ENCODE results near the gene BCL11B. TPM values are rescaled to one million over a fixed set of nuclear protein-coding genes. Genes with fewer than 3 reads are reported as not detected.
A peak's percentile ranks its signal among the peaks of the same experiment; 100 is the strongest.

BCL11B gene
- total RNA-seq, 6 experiments from 2014 or later, result 0.06 to 0.14 (median 0.10) TPM; not detected in 2

DNA sequence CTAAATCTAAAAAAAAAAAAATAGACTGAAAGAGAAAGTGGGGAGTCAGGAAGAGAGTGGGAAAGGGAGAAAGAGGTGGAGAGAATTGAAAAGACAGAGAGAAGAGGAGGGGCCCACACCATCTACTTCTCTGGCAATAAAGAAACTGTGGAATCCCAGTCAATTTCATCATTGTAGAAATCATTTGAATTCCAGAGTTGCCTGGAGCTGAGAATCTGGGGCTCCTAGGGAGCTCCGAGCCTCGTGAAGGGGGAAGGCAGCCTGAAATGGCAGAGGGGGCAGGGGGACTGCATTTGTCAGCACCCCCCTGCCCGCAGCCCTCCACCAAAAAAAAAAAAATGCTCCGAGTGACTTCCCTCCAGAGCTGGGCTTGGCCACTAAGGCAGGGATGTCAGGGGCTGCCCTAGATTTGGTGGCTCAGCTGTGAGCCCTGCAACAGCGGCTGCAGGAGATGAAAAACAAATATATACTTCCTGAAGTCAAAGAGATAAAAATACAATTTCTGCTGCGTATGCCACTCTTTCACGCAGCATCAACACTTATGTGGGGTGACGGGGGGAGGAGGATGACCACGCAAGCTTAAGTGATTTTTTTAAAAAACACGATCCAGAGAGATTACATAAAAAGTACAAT lies 80.5 kb downstream of the BCL11B start:
- peaks cover 13% of the 10 kb centered on the region for H3K4me1 Mint-ChIP-seq (ENCODE audit: low read depth)
- no peaks in the 10 kb centered on the region for H3K9me3 Mint-ChIP-seq
- TF ChIP-seq, protein P1, sequence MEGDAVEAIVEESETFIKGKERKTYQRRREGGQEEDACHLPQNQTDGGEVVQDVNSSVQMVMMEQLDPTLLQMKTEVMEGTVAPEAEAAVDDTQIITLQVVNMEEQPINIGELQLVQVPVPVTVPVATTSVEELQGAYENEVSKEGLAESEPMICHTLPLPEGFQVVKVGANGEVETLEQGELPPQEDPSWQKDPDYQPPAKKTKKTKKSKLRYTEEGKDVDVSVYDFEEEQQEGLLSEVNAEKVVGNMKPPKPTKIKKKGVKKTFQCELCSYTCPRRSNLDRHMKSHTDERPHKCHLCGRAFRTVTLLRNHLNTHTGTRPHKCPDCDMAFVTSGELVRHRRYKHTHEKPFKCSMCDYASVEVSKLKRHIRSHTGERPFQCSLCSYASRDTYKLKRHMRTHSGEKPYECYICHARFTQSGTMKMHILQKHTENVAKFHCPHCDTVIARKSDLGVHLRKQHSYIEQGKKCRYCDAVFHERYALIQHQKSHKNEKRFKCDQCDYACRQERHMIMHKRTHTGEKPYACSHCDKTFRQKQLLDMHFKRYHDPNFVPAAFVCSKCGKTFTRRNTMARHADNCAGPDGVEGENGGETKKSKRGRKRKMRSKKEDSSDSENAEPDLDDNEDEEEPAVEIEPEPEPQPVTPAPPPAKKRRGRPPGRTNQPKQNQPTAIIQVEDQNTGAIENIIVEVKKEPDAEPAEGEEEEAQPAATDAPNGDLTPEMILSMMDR (IDR thresholded peaks at IDR 0.05), result no peak
- H3K27ac Mint-ChIP-seq, result no peak overlapping the region
- H3K4me3 Mint-ChIP-seq, result peak overlapping the region; percentile 81
- no peak for DNase-seq
- H3K27me3 Mint-ChIP-seq (ENCODE audit: insufficient read depth), result peaks cover 18% of the 10 kb centered on the region
- no peaks in the 10 kb centered on the region for H3K36me3 Mint-ChIP-seq (ENCODE audit: low read depth)

DNA sequence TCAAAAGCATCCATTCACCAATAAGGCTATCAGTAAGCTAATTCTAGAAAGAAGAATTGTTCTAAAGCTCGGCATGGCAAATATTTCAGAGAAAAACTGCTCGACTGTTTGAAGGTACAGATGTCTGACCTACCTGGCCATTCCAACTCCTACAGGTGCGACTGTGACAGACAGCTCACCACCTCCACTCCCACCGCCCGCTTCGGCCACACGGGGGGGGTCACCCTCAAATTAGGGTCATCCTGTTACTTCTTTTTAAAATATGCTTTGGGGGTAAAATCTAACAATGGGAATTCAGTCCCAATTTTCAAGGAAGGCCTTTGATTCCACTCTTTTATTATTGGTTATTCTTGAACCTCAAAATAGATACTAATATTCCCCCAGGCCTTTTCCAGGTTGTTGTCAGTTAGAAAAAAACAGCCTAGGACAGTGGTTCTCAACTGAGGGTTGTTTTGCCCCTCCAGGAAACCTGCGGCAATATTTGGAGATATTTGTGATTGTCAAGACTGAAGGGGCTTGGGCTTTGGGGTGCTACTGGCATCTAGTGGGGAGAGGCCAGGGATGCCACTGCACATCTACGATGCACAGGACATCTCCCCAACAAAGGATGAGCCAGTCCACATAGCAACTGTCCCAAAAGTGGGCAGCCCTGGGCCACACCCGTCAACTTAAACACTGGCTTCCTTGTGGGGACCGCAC lies 81.2 kb downstream of the BCL11B start:
- TF ChIP-seq, protein P1 (IDR thresholded peaks at IDR 0.05), result no peak
- H3K36me3 Mint-ChIP-seq (ENCODE audit: low read depth), result no peaks in the 10 kb centered on the region
- H3K27me3 Mint-ChIP-seq (ENCODE audit: insufficient read depth), result peaks cover 18% of the 10 kb centered on the region
- H3K4me1 Mint-ChIP-seq (ENCODE audit: low read depth), result peaks cover 13% of the 10 kb centered on the region
- no peak for DNase-seq
- H3K4me3 Mint-ChIP-seq, result peak overlapping the region; percentile 25; the same call in 1 of the 2 replicates
- H3K27ac Mint-ChIP-seq, result no peak overlapping the region
- H3K9me3 Mint-ChIP-seq, result peaks cover 2% of the 10 kb centered on the region; the same call in 1 of the 2 replicates

DNA sequence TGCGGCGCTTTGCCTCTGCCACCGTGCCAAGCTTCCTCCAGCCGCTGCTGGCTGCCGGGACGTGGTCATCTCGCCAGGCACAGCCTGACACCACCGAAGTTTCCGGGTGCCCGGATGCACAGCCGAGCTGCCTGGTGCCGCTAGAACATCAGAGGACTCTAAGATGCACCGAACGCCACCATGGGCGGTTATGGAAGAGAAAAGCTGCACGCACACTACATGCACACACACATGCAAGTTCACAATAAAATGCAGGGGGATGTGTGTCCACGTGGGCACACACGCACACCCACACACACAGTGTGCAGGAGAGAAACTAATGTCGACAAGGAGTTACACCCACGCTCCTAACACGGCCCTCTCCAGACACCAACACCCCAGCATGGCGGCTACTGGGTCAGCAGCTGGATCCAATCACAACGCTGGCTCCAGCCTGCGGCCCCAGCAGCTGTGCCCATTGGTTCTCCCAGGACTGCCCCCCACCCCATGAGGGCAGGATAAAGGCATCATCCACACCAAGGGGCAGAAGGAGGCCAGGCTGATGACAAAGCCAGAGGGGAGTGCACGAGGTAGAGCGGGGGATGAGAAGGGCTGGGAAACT lies 82.7 kb downstream of the BCL11B start:
- Mint-ChIP-seq H3K36me3 (ENCODE audit: low read depth) (no peaks in the 10 kb centered on the region; the same call in 1 of the 2 replicates), H3K4me3 (peak overlapping the region; percentile 42), H3K27ac (no peak overlapping the region), H3K4me1 (ENCODE audit: low read depth) (peaks cover 13% of the 10 kb centered on the region), H3K9me3 (peaks cover 4% of the 10 kb centered on the region; the same call in 1 of the 2 replicates), H3K27me3 (ENCODE audit: insufficient read depth) (peaks cover 12% of the 10 kb centered on the region)
- TF ChIP-seq, protein P1 (IDR thresholded peaks at IDR 0.05), result no peak
- no peak for DNase-seq

DNA sequence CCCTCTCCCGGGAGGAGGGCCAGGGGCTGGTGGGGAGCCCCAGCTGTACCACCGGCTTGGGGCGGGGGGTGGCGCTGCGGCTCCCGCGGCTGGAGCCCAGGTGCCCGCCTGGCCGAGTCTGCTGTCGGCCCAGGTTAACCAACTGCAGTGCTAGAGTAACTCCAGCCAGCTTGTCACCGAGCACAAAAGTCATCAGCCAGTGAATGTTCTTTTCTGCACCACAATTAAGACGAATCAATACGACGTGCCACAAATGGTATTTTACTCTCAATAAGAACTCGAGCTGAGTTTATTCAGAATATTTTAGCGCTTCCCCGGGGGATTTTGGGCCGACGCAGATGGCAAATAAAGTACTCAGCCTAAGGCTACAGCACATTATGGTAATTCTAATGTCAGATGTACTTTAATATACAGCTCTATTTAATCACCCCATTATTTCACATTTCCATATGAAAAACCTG lies 83.2 kb downstream of the BCL11B start:
- Mint-ChIP-seq H3K9me3 (peaks cover 10% of the 10 kb centered on the region; the same call in 1 of the 2 replicates), H3K36me3 (ENCODE audit: low read depth) (no peaks in the 10 kb centered on the region; the same call in 1 of the 2 replicates), H3K4me3 (peak overlapping the region; percentile 42), H3K4me1 (ENCODE audit: low read depth) (peaks cover 13% of the 10 kb centered on the region), H3K27me3 (ENCODE audit: insufficient read depth) (peaks cover 10% of the 10 kb centered on the region), H3K27ac (no peak overlapping the region)
- no peak for DNase-seq
- TF ChIP-seq, protein P1 (IDR thresholded peaks at IDR 0.05), result 0 out of 2 replicates have a peak, but pooled peaks have one; percentile 21

DNA sequence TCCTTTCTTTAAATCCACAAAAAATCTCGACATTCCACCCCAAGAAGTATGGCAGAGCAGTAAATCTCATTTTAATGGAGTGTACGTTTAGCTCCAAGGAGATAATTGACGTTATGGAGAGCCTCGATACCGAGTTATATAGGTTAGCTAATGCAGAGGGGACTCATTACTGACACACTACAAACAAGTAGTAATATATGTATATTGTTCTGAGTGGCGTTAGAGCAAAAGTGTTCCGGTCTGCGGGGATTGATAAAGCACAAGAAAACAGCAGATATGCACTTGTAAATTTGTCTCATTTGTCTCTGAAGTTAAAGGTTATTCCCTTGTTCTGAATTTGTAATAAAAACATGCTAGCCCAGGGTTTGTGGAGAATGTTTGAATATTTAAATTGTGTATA lies 84.1 kb downstream of the BCL11B start:
- Mint-ChIP-seq H3K4me1 (ENCODE audit: low read depth) (peaks cover 13% of the 10 kb centered on the region), H3K27ac (no peak overlapping the region), H3K4me3 (no peak overlapping the region), H3K36me3 (ENCODE audit: low read depth) (no peaks in the 10 kb centered on the region; the same call in 1 of the 2 replicates), H3K9me3 (peaks cover 18% of the 10 kb centered on the region; the same call in 1 of the 2 replicates), H3K27me3 (ENCODE audit: insufficient read depth) (peaks cover 4% of the 10 kb centered on the region)
- TF ChIP-seq, protein P1 (IDR thresholded peaks at IDR 0.05), result no peak
- no peak for DNase-seq

Measured in HFFc6 (cell line).